Lower lobe of right lung (tissue), 2 donors: ENCODE data around the gene DDX17. TPM values are rescaled to one million over a fixed set of nuclear protein-coding genes. Genes with fewer than 3 reads are reported as not detected.

Experiments
- ATAC-seq, 2 donors: fragments of 200-7000 bp; cut with Tn5 transposase; one replicate each; pipeline ENCODE4 v1.9.1; 2020 to 2022; ENCODE audit warnings: mild to moderate bottlenecking in 2 of 2, moderate library complexity in 2 of 2
- DNase-seq: peaks from one replicate; pipeline ENCODE4 v3.0.0-alpha.2; 2020
- H3K27ac ChIP-seq: fragments of 200-600 bp; one replicate; pipeline ENCODE4 v1.8.0; 2022
- H3K27me3 ChIP-seq: fragments of 200-600 bp; one replicate; pipeline ENCODE4 v1.8.0; 2022; ENCODE audit warnings: low read depth
- H3K36me3 ChIP-seq: fragments of 200-600 bp; one replicate; pipeline ENCODE4 v1.8.0; 2022; ENCODE audit warnings: mild to moderate bottlenecking
- H3K4me1 ChIP-seq: fragments of 200-600 bp; one replicate; pipeline ENCODE4 v1.8.0; 2022
- H3K4me3 ChIP-seq: fragments of 200-600 bp; one replicate; pipeline ENCODE4 v1.8.0; 2022; ENCODE audit warnings: mild to moderate bottlenecking
- H3K9me3 ChIP-seq: fragments of 200-600 bp; one replicate; pipeline ENCODE4 v1.8.0; 2022
- CTCF ChIP-seq: fragments of 200-600 bp; IDR thresholded peaks from one replicate; pipeline ENCODE4 v1.8.0; 2022; ENCODE audit warnings: antibody characterized with exemption, mild to moderate bottlenecking
- intact Hi-C: fragments of 100-400 bp; cut with DNase I; formaldehyde crosslinking; loops from one replicate; pipeline ENCODE4 v1.11.0; 2022
- total RNA-seq: library from RNA; stranded (reverse); fragmentation: NEBNext Ultra II Directional; extraction: Animal tissue kit (Norgen Biotek cat#: 25700); gene quantifications from one replicate; pipeline ENCODE4 v1.2.1, GENCODE V29; 2021
- donor health status: DM: no; HTN: yes; CAD: no; lungs with severe emphysema.

The DDX17 gene
- total RNA-seq, 1 donor from 2014 or later, result 457 TPM

- ATAC-seq, result no peak
- no peak for DNase-seq
- no peak for TF ChIP-seq CTCF
- H3K9me3 ChIP-seq, result no peaks in the 10 kb centered on the region
- peaks cover 3% of the 10 kb centered on the region for H3K4me1 ChIP-seq
- no peak overlapping the region for H3K4me3 ChIP-seq
- no peaks in the 10 kb centered on the region for H3K36me3 ChIP-seq
- peaks cover 68% of the 10 kb centered on the region for H3K27me3 ChIP-seq
- intact Hi-C loops, result no loop called here
- no peak overlapping the region for H3K27ac ChIP-seq
These were observed 52.9 kb downstream of the DDX17 start for GRCh38 chr22:38453066-38453672.

- no peak for DNase-seq
- H3K36me3 ChIP-seq, result no peaks in the 10 kb centered on the region
- H3K9me3 ChIP-seq, result no peaks in the 10 kb centered on the region
- ATAC-seq, result peak in 1 of 2 donors; percentile 36
- intact Hi-C loops, result no loop called here
- TF ChIP-seq CTCF, result no peak
- H3K4me1 ChIP-seq, result peaks cover 3% of the 10 kb centered on the region
- H3K27me3 ChIP-seq, result peaks cover 68% of the 10 kb centered on the region
- no peak overlapping the region for H3K4me3 ChIP-seq
- H3K27ac ChIP-seq, result no peak overlapping the region
These were observed 53.6 kb downstream of the DDX17 start for GRCh38 chr22:38452373-38453065.

- Histone ChIP-seq H3K36me3 (no peaks in the 10 kb centered on the region), H3K4me3 (no peak overlapping the region), H3K27ac (no peak overlapping the region), H3K27me3 (peaks cover 62% of the 10 kb centered on the region), H3K4me1 (peaks cover 3% of the 10 kb centered on the region), H3K9me3 (no peaks in the 10 kb centered on the region)
- ATAC-seq, result no peak
- no peak for TF ChIP-seq CTCF
- no peak for DNase-seq
- intact Hi-C loops, result no loop called here
These were observed 54.2 kb downstream of the DDX17 start for GRCh38 chr22:38451864-38452263.

- no peaks in the 10 kb centered on the region for H3K36me3 ChIP-seq
- intact Hi-C loops, result no loop called here
- H3K27ac ChIP-seq, result no peak overlapping the region
- H3K4me1 ChIP-seq, result peaks cover 3% of the 10 kb centered on the region
- TF ChIP-seq CTCF, result no peak
- no peak for DNase-seq
- ATAC-seq, result no peak
- H3K9me3 ChIP-seq, result no peaks in the 10 kb centered on the region
- H3K27me3 ChIP-seq, result peaks cover 58% of the 10 kb centered on the region
- H3K4me3 ChIP-seq, result no peak overlapping the region
These were observed 54.7 kb downstream of the DDX17 start for GRCh38 chr22:38451404-38451803.

- Histone ChIP-seq H3K4me1 (no peaks in the 10 kb centered on the region), H3K4me3 (no peak overlapping the region), H3K27me3 (peaks cover 62% of the 10 kb centered on the region), H3K36me3 (no peaks in the 10 kb centered on the region), H3K27ac (no peak overlapping the region), H3K9me3 (no peaks in the 10 kb centered on the region)
- intact Hi-C loops, result no loop called here
- ATAC-seq (no peak), DNase-seq (no peak)
- TF ChIP-seq CTCF, result no peak
These were observed 55.8 kb downstream of the DDX17 start for GRCh38 chr22:38450234-38450797.
